ENCODE data around the gene RNF130. TPM values are rescaled to one million over a fixed set of nuclear protein-coding genes. Genes with fewer than 3 reads are reported as not detected.

Gene RNF130
- total and polyA plus RNA-seq, 2 of the 13 experiments (the other 11 are each of a cell fraction or from before 2014, with no cell fraction given) = 28.2 to 28.3 TPM

GRCh38 chr5:180090769-180091546 lies 19.4 kb upstream of the RNF130 start (continued):
- TF ChIP-seq, protein P1, sequence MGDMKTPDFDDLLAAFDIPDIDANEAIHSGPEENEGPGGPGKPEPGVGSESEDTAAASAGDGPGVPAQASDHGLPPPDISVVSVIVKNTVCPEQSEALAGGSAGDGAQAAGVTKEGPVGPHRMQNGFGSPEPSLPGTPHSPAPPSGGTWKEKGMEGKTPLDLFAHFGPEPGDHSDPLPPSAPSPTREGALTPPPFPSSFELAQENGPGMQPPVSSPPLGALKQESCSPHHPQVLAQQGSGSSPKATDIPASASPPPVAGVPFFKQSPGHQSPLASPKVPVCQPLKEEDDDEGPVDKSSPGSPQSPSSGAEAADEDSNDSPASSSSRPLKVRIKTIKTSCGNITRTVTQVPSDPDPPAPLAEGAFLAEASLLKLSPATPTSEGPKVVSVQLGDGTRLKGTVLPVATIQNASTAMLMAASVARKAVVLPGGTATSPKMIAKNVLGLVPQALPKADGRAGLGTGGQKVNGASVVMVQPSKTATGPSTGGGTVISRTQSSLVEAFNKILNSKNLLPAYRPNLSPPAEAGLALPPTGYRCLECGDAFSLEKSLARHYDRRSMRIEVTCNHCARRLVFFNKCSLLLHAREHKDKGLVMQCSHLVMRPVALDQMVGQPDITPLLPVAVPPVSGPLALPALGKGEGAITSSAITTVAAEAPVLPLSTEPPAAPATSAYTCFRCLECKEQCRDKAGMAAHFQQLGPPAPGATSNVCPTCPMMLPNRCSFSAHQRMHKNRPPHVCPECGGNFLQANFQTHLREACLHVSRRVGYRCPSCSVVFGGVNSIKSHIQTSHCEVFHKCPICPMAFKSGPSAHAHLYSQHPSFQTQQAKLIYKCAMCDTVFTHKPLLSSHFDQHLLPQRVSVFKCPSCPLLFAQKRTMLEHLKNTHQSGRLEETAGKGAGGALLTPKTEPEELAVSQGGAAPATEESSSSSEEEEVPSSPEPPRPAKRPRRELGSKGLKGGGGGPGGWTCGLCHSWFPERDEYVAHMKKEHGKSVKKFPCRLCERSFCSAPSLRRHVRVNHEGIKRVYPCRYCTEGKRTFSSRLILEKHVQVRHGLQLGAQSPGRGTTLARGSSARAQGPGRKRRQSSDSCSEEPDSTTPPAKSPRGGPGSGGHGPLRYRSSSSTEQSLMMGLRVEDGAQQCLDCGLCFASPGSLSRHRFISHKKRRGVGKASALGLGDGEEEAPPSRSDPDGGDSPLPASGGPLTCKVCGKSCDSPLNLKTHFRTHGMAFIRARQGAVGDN (CRISPR knock-in tag; IDR thresholded peaks at IDR 0.05) = no peak
- no peak for TF ChIP-seq ZSCAN25 (CRISPR knock-in tag; IDR thresholded peaks at IDR 0.05)
- TF ChIP-seq, protein P2, sequence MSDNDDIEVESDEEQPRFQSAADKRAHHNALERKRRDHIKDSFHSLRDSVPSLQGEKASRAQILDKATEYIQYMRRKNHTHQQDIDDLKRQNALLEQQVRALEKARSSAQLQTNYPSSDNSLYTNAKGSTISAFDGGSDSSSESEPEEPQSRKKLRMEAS (IDR thresholded peaks at IDR 0.05) = 0 out of 2 replicates have a peak, but pooled peaks have one; percentile 13
- TF ChIP-seq CCAR2 (optimal IDR thresholded peaks at IDR 0.05; ENCODE audit: low read depth, low read length) = no peak
- TF ChIP-seq MEF2D (CRISPR knock-in tag; IDR thresholded peaks at IDR 0.05) = no peak
- no peak for TF ChIP-seq CREM (IDR thresholded peaks at IDR 0.05)
- TF ChIP-seq CREM (CRISPR knock-in tag; IDR thresholded peaks at IDR 0.05) = no peak
- TF ChIP-seq, protein P3, sequence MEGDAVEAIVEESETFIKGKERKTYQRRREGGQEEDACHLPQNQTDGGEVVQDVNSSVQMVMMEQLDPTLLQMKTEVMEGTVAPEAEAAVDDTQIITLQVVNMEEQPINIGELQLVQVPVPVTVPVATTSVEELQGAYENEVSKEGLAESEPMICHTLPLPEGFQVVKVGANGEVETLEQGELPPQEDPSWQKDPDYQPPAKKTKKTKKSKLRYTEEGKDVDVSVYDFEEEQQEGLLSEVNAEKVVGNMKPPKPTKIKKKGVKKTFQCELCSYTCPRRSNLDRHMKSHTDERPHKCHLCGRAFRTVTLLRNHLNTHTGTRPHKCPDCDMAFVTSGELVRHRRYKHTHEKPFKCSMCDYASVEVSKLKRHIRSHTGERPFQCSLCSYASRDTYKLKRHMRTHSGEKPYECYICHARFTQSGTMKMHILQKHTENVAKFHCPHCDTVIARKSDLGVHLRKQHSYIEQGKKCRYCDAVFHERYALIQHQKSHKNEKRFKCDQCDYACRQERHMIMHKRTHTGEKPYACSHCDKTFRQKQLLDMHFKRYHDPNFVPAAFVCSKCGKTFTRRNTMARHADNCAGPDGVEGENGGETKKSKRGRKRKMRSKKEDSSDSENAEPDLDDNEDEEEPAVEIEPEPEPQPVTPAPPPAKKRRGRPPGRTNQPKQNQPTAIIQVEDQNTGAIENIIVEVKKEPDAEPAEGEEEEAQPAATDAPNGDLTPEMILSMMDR (CRISPR knock-in tag; IDR thresholded peaks at IDR 0.05) = peak; percentile 69
